H1 (cell line): ENCODE data around the gene GLRA1. TPM values are rescaled to one million over a fixed set of nuclear protein-coding genes. Genes with fewer than 3 reads are reported as not detected.

Experiments used
- CBX8 ChIP-seq: fragments of 300-800, 300-1000 bp; sonication (generic); IDR thresholded peaks from 2 replicates; pipeline ENCODE4 v1.7.1; 2016; ENCODE audit warnings: low read depth, low read length, borderline replicate concordance
- JUND ChIP-seq: IDR thresholded peaks from 2 replicates; pipeline ENCODE4 v1.6.1; 2011; ENCODE audit warnings: mild to moderate bottlenecking, improper control_type of control experiment, low read length
- NANOG ChIP-seq: IDR thresholded peaks from 2 replicates; pipeline ENCODE4 v1.6.1; 2011; ENCODE audit warnings: low read length, low read depth, mild to moderate bottlenecking, inconsistent platforms; ENCODE audit not compliant: insufficient read depth, poor library complexity, severe bottlenecking
- polyA plus RNA-seq, 7 experiments: library from polyadenylated mRNA; depleted of rRNA in 3 of 7; stranded (reverse) in 5 of 7; unstranded in 2 of 7; fragments of >200 nt in 5 of 7; fragments of 200-250 nt in 2 of 7; gene quantifications; 1 replicate in 5 of 7; 2 replicates in 1 of 7; 4 replicates in 1 of 7; pipeline versions ENCODE4 v1.2.1 to v1.2.3, GENCODE V29; 2011 to 2013; ENCODE audit warnings: missing spikeins in 2 of 7, mixed read lengths in 2 of 7
- total RNA-seq: library from RNA; stranded (reverse); fragmentation: NEBNext Ultra II Directional; extraction: Animal tissue kit (Norgen Biotek cat#: 25700); gene quantifications from 2 replicates; pipeline ENCODE4 v1.2.1, GENCODE V29; 2021

Gene GLRA1
- total and polyA plus RNA-seq, 2 of the 8 experiments (the other 6 are each of a cell fraction or from before 2014, with no cell fraction given) = not detected

GRCh38 chr5:151880324-151880723 is 44.3 kb downstream of the GLRA1 start (continued):
- TF ChIP-seq NANOG = no peak
- TF ChIP-seq CBX8 = no peak
- no peak for TF ChIP-seq JUND
